HG03575 (cell line): ENCODE data around the gene PHF21A.
"Not testable (repeated sequence)": the region's sequence is repeated elsewhere in the genome, so short reads cannot be mapped to it uniquely, and the experiment has no call there.

Experiments used
- ATAC-seq: cut with Tn5 transposase; IDR thresholded peaks from one replicate; pipeline ENCODE4 v1.9.1; 2021; ENCODE audit not compliant: unreplicated experiment, insufficient number of reproducible peaks, low FRiP score; ENCODE audit errors: extremely low read depth

Gene PHF21A

GRCh38 chr11:45917623-45918330 is 203.5 kb downstream of the PHF21A start, which contains the start of gene PEX16:
TSS of gene PEX16 (minus strand) at chr11:45917877. CDS start at chr11:45917811, 66 bp downstream.
- peak; percentile 75 for ATAC-seq

- ATAC-seq: no peak
Observed at GRCh38 chr11:45917286-45917622, 204.0 kb downstream of the PHF21A start.

GRCh38 chr11:45915446-45915845 is 205.8 kb downstream of the PHF21A start:
- no peak for ATAC-seq

GRCh38 chr11:45913942-45914635 is 207.2 kb downstream of the PHF21A start:
- ATAC-seq: no peak

GRCh38 chr11:45913514-45913913 is 207.7 kb downstream of the PHF21A start:
- ATAC-seq: no peak

GRCh38 chr11:45910623-45911022 is 210.6 kb downstream of the PHF21A start:
- no peak for ATAC-seq

- ATAC-seq: no peak
Observed at GRCh38 chr11:45909594-45910475, 211.4 kb downstream of the PHF21A start.

- no peak for ATAC-seq
Observed at GRCh38 chr11:45907911-45908370, 213.3 kb downstream of the PHF21A start.

GRCh38 chr11:45906965-45907611 is 214.2 kb downstream of the PHF21A start, which contains the start of gene FREY1:
TSS of gene FREY1 (minus strand) at chr11:45907271. CDS start at chr11:45907245, 26 bp downstream.
- no peak for ATAC-seq

- ATAC-seq: no peak
Observed at GRCh38 chr11:45906096-45906682, 215.1 kb downstream of the PHF21A start.

- not testable (repeated sequence) for ATAC-seq
Observed at GRCh38 chr11:45905576-45905975, 215.7 kb downstream of the PHF21A start.

GRCh38 chr11:45905095-45905494 is 216.2 kb downstream of the PHF21A start:
- ATAC-seq: no peak

GRCh38 chr11:45904309-45904915 is 216.8 kb downstream of the PHF21A start:
- no peak for ATAC-seq

GRCh38 chr11:45902452-45903380 is 218.5 kb downstream of the PHF21A start:
- ATAC-seq: no peak

GRCh38 chr11:45901626-45902025 is 219.6 kb downstream of the PHF21A start:
- ATAC-seq: no peak

GRCh38 chr11:45900916-45901617 is 220.2 kb downstream of the PHF21A start:
- no peak for ATAC-seq
